Mucosa of descending colon (tissue), 3 donors: ENCODE data around the gene CHEK1. TPM values are rescaled to one million over a fixed set of nuclear protein-coding genes. Genes with fewer than 3 reads are reported as not detected.

Source experiments
- ATAC-seq: fragments of 200-7000 bp; cut with Tn5 transposase; one replicate; pipeline ENCODE4 v1.9.1; 2020; ENCODE audit warnings: mild to moderate bottlenecking, moderate library complexity
- DNase-seq, 3 donors: peaks; one replicate each; pipeline ENCODE4 v3.0.0-alpha.2; 2020
- H3K36me3 ChIP-seq: fragments of 200-600 bp; one replicate; pipeline ENCODE4 v1.8.0; 2021; ENCODE audit warnings: low read depth, mild to moderate bottlenecking
- H3K4me1 ChIP-seq: fragments of 200-600 bp; one replicate; pipeline ENCODE4 v1.8.0; 2021; ENCODE audit warnings: low read depth, mild to moderate bottlenecking
- H3K4me3 ChIP-seq: fragments of 200-600 bp; one replicate; pipeline ENCODE4 v1.8.0; 2021; ENCODE audit warnings: mild to moderate bottlenecking
- H3K9me3 ChIP-seq: fragments of 200-600 bp; one replicate; pipeline ENCODE4 v1.8.0; 2021; ENCODE audit warnings: mild to moderate bottlenecking
- intact Hi-C, 2 donors: fragments of 100-400 bp; cut with DNase I in 1 of 2; cut with micrococcal nuclease in 1 of 2; formaldehyde crosslinking; loops; one replicate each; pipeline versions ENCODE4 v1.11.0 to v1.11.1; 2022; cut with DNase I, micrococcal nuclease
- total RNA-seq, 3 donors: library from RNA; stranded (reverse); fragmentation: NEBNext Ultra II Directional in 2 of 3; extraction: Animal tissue kit (Norgen Biotek cat#: 25700) in 2 of 3; gene quantifications; one replicate each; pipeline versions ENCODE4 v1.2.1 to v1.2.4, GENCODE V29; 2021 to 2023
- TF ChIP-seq, protein P1 (sequence below): fragments of 200-600 bp; IDR thresholded peaks from one replicate; pipeline ENCODE4 v1.8.0; 2022; ENCODE audit warnings: antibody characterized with exemption, mild to moderate bottlenecking
- donor health status: DM: no; HTN: no; CAD: no; lungs with moderate emphysema.
- donor health status: DM: no; HTN: no; CAD: no.
- donor health status: DM: no; HTN: yes; CAD: no.

CHEK1 gene
- total RNA-seq, 3 donors from 2014 or later = 5.6 to 15.0 (median 8.8) TPM

DNA sequence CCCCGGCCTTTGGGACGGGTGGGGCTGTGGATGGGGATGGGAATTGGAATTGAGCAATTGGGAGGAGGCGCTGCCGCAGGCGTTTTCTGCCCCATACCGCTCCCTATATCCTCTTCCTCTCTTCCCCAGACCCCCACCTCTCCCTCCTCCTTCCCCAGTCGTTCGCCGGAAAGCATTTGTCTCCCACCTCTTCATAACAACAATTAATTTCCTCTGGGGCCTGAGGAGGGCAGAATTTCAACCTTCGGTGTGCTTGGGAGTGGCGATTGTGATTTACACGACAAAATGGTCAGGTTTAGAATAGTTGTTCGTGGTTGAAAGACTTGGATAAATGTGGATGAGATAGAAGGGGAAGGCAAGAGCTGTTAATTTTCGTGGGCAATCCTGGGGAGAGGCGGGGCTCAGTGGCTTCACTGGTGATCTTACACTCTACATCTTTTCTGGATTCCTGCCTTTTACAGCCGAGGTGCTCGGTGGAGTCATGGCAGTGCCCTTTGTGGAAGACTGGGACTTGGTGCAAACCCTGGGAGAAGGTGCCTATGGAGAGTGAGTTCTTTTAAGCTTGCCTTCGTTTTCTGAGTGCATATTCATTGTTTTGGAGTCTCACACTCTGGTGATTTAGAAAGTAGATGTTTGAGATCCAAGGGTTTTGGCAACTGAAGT lies 1.5 kb downstream of the CHEK1 start:
- H3K9me3 ChIP-seq = no peaks in the 10 kb centered on the region
- TF ChIP-seq, protein P1, sequence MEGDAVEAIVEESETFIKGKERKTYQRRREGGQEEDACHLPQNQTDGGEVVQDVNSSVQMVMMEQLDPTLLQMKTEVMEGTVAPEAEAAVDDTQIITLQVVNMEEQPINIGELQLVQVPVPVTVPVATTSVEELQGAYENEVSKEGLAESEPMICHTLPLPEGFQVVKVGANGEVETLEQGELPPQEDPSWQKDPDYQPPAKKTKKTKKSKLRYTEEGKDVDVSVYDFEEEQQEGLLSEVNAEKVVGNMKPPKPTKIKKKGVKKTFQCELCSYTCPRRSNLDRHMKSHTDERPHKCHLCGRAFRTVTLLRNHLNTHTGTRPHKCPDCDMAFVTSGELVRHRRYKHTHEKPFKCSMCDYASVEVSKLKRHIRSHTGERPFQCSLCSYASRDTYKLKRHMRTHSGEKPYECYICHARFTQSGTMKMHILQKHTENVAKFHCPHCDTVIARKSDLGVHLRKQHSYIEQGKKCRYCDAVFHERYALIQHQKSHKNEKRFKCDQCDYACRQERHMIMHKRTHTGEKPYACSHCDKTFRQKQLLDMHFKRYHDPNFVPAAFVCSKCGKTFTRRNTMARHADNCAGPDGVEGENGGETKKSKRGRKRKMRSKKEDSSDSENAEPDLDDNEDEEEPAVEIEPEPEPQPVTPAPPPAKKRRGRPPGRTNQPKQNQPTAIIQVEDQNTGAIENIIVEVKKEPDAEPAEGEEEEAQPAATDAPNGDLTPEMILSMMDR = no peak
- H3K36me3 ChIP-seq = no peaks in the 10 kb centered on the region
- ATAC-seq (peak; percentile 50), DNase-seq (peak in 2 of 3 donors; percentile 39 to 73)
- intact Hi-C loops = no loop called here
- H3K4me3 ChIP-seq = peak overlapping the region; percentile 44
- peaks cover 5% of the 10 kb centered on the region for H3K4me1 ChIP-seq

DNA sequence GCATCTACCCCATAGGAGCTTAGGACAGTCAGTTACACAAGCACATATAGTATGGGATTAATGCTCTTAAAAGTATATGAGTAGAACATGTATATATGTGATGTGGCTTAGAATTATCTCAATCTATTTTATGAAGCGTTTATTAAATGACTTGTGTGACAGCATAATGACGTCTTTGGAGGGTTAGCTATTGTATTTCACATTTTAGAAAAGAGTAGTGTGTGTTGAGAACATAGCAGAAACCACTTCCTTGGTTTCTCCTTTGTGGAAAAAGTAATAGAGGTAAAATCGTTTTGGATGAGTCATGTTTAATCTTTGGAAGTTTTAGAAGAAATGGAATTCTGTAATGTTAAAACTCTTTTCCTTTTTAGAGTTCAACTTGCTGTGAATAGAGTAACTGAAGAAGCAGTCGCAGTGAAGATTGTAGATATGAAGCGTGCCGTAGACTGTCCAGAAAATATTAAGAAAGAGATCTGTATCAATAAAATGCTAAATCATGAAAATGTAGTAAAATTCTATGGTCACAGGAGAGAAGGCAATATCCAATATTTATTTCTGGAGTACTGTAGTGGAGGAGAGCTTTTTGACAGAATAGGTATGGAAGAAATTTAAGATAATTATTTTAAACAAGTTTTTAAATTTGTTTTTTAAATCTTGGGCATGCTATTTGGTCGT lies 2.4 kb downstream of the CHEK1 start:
- Histone ChIP-seq H3K36me3 (no peaks in the 10 kb centered on the region), H3K9me3 (no peaks in the 10 kb centered on the region), H3K4me3 (no peak overlapping the region), H3K4me1 (peaks cover 5% of the 10 kb centered on the region)
- intact Hi-C loops = no loop called here
- TF ChIP-seq, protein P1 = no peak
- no peak for DNase-seq
- no peak for ATAC-seq

DNA sequence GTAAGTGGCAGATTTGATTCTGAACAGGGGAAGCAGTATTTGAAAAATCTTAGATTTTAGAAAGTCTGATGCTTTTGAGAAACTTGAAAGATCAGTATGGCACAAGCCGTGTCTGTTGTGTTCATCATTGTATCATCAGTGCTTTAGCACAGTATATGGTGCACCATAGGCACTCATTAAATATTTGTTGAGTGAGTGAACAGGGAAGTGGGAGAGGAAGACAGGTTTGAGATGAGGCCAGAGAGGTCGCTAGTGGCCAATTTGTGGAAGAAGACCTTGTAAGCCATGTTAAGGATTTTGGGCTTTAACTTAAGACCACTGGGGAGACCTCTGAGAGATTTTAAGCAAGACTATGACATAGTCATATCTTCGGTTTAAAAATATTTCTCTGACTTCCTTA lies 12.9 kb downstream of the CHEK1 start:
- intact Hi-C loops = no loop called here
- Histone ChIP-seq H3K36me3 (no peaks in the 10 kb centered on the region), H3K9me3 (no peaks in the 10 kb centered on the region), H3K4me1 (no peaks in the 10 kb centered on the region), H3K4me3 (no peak overlapping the region)
- DNase-seq (no peak), ATAC-seq (peak; percentile 35)
- TF ChIP-seq, protein P1 = no peak

DNA sequence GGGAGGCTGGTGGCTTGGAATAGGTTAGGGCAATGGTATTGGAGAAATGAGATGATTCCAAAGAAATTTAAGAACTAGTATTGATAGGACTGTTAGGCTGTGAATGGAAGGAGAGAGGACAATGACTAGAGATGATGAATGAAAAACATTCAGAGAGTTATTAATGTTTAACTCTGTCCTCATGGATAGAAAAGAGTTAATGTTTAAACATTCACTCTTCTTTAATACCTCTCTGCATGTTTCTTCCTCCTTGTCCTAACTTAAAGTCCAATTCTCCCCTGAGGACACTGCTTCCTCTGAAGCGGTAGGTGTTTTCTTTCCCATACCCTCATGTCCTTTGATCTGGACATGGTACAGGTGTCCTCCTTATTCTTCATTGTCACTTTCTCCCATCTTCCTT lies 13.4 kb downstream of the CHEK1 start:
- no peaks in the 10 kb centered on the region for H3K4me1 ChIP-seq
- ATAC-seq = peak; percentile 71
- H3K9me3 ChIP-seq = no peaks in the 10 kb centered on the region
- DNase-seq = no peak
- H3K36me3 ChIP-seq = no peaks in the 10 kb centered on the region
- H3K4me3 ChIP-seq = no peak overlapping the region
- intact Hi-C loops = no loop called here
- TF ChIP-seq, protein P1 = no peak

DNA sequence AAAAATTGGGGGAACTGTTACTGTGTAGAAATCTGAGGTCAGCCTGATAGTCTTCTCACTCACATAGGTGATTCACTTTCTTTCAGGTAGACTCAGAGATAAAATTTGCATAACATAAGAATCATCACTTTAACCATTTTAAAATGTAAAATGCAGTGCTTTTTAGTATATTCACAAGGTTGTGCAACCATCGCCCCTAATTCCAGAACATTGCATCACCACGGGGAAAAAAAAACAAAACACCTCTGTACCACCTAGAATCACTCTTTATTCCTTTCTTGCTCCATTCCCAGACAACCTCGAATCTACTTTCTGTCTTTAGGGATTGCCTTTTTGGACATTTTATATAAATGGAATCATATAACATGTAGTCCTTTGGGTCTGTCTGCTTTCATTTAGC lies 20.9 kb downstream of the CHEK1 start:
- Histone ChIP-seq H3K9me3 (no peaks in the 10 kb centered on the region), H3K36me3 (no peaks in the 10 kb centered on the region), H3K4me1 (no peaks in the 10 kb centered on the region), H3K4me3 (no peak overlapping the region)
- ATAC-seq = no peak
- TF ChIP-seq, protein P1 = no peak
- intact Hi-C loops = no loop called here
- DNase-seq = no peak
